DND-41 (cell line): ENCODE measurements around the gene SDSL.

Source experiments
- ATAC-seq: fragments of 200-7000 bp; cut with Tn5 transposase; 3 replicates; pipeline ENCODE4 v1.9.1; 2021; ENCODE audit warnings: low read depth; ENCODE audit not compliant: insufficient read depth
- DNase-seq: peaks from one replicate; pipeline ENCODE4 v3.0.0-alpha.2; 2020
- H2AFZ ChIP-seq: 2 replicates; pipeline ENCODE4 v1.6.0; 2012; ENCODE audit warnings: low read depth, low read length
- H3K27ac ChIP-seq: 2 replicates; pipeline ENCODE4 v1.5.1; 2012; ENCODE audit warnings: low read length, inconsistent platforms
- H3K27me3 ChIP-seq: fragments of 200-600 bp; sonication (generic); 2 replicates; pipeline ENCODE4 v1.6.0; 2012; ENCODE audit warnings: low read length, mild to moderate bottlenecking, inconsistent platforms; ENCODE audit not compliant: insufficient read depth, poor library complexity
- H3K36me3 ChIP-seq: 2 replicates; pipeline ENCODE4 v1.5.1; 2012; ENCODE audit warnings: low read length, inconsistent platforms; ENCODE audit not compliant: insufficient read depth
- H3K4me1 ChIP-seq: 2 replicates; pipeline ENCODE4 v1.5.1; 2012; ENCODE audit warnings: mild to moderate bottlenecking, low read length; ENCODE audit not compliant: insufficient read depth
- H3K4me2 ChIP-seq: 2 replicates; pipeline ENCODE4 v1.6.0; 2012; ENCODE audit warnings: mild to moderate bottlenecking, moderate library complexity, low read length, inconsistent platforms; ENCODE audit not compliant: insufficient read depth
- H3K4me3 ChIP-seq, 2 experiments: fragments of 200-600 bp in 1 of 2; shearing (Covaris generic) in 1 of 2; 2 replicates each; pipeline ENCODE4 v1.5.1; 2012 to 2016; ENCODE audit warnings: inconsistent platforms in 2 of 2, low read length in 2 of 2, mild to moderate bottlenecking in 2 of 2, low read depth in 1 of 2, moderate library complexity in 1 of 2
- H3K79me2 ChIP-seq: 2 replicates; pipeline ENCODE4 v1.6.0; 2012; ENCODE audit warnings: low read length, inconsistent platforms; ENCODE audit not compliant: insufficient read depth
- H3K9ac ChIP-seq: 2 replicates; pipeline ENCODE4 v1.6.0; 2012; ENCODE audit warnings: low read depth, mild to moderate bottlenecking, inconsistent platforms, low read length, moderate library complexity
- H3K9me3 ChIP-seq: 2 replicates; pipeline ENCODE4 v1.5.1; 2012; ENCODE audit warnings: low read length, moderate library complexity, mild to moderate bottlenecking, inconsistent platforms; ENCODE audit not compliant: insufficient read depth, severe bottlenecking
- H4K20me1 ChIP-seq: 2 replicates; pipeline ENCODE4 v1.6.0; 2012; ENCODE audit warnings: low read length; ENCODE audit not compliant: insufficient read depth
- EZH2 ChIP-seq: IDR thresholded peaks from 3 replicates; pipeline ENCODE4 v1.6.1; 2012; ENCODE audit warnings: borderline replicate concordance, low read depth, mild to moderate bottlenecking, moderate library complexity, low read length, inconsistent platforms; ENCODE audit not compliant: severe bottlenecking
- TF ChIP-seq, protein P1 (sequence below): IDR thresholded peaks from 2 replicates; pipeline ENCODE4 v1.5.1; 2012; ENCODE audit warnings: borderline replicate concordance, low read length, moderate library complexity, mild to moderate bottlenecking; ENCODE audit not compliant: poor library complexity, severe bottlenecking; ENCODE audit errors: extremely low read depth

The SDSL gene

DNA sequence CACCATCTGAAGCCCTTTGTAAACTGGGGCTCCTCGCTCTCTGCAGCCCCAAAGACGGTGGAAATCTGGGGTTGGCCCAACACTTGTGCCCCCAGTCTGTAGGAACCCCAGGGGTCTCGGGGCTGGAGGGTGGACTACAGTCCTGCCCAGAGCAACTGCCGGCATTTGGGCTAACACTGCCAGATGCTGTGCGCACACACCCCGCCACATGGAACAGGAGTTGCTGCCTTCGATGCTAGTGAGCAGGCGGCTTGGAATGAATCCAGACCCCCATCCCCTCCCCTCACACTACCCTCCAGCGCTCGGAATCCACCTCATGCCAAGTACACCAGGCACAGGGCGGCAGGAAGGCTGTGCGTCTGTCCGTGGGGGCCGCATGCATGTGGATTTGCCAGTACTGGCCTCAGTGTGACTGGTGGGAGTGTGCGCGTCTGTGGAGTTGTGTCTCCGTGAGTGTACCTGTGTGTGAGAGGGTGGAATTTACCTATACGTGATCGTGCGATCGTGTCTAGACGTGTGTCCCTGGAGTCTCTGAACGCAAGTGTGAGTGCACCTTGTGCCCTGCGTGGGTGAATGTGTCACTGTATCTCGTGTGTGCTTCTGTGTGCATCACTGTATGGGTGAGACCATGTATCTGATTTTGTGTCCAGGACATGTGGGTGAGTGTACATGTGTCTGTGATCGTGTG is 44.4 kb downstream of the SDSL start:
- no peaks in the 10 kb centered on the region for H3K36me3 ChIP-seq
- H3K9me3 ChIP-seq, result no peaks in the 10 kb centered on the region
- no peak overlapping the region for H3K4me3 ChIP-seq
- H2AFZ ChIP-seq, result no peak overlapping the region
- H3K4me2 ChIP-seq, result no peak overlapping the region
- no peak for ATAC-seq
- no peaks in the 10 kb centered on the region for H3K27me3 ChIP-seq
- H3K9ac ChIP-seq, result no peak overlapping the region
- H3K79me2 ChIP-seq, result no peaks in the 10 kb centered on the region
- no peak for DNase-seq
- TF ChIP-seq, protein P1, sequence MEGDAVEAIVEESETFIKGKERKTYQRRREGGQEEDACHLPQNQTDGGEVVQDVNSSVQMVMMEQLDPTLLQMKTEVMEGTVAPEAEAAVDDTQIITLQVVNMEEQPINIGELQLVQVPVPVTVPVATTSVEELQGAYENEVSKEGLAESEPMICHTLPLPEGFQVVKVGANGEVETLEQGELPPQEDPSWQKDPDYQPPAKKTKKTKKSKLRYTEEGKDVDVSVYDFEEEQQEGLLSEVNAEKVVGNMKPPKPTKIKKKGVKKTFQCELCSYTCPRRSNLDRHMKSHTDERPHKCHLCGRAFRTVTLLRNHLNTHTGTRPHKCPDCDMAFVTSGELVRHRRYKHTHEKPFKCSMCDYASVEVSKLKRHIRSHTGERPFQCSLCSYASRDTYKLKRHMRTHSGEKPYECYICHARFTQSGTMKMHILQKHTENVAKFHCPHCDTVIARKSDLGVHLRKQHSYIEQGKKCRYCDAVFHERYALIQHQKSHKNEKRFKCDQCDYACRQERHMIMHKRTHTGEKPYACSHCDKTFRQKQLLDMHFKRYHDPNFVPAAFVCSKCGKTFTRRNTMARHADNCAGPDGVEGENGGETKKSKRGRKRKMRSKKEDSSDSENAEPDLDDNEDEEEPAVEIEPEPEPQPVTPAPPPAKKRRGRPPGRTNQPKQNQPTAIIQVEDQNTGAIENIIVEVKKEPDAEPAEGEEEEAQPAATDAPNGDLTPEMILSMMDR, result no peak
- no peak for TF ChIP-seq EZH2
- H4K20me1 ChIP-seq, result no peaks in the 10 kb centered on the region
- H3K27ac ChIP-seq, result no peak overlapping the region
- H3K4me1 ChIP-seq, result no peaks in the 10 kb centered on the region

DNA sequence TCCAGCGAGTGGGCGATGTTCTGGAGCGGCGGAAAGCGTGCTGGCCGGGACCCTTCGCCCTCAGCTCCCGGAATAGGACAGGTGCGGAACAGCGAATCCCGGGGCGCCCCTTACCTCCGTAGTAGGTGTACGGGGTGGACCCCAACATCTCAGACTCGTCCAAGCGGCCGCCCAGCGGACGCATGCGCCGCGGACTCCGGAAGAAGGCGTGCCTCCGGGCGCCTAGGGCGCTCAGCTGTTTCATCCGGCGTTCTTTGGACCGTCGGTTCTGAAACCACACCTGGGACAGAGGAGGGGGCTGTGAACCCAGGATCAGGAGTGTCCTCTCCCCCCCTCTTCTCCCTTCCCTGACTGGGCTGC is 44.9 kb downstream of the SDSL start:
- ATAC-seq (no peak), DNase-seq (no peak)
- Histone ChIP-seq H3K36me3 (no peaks in the 10 kb centered on the region), H3K4me2 (no peak overlapping the region), H4K20me1 (no peaks in the 10 kb centered on the region), H3K4me3 (no peak overlapping the region), H3K4me1 (no peaks in the 10 kb centered on the region), H3K9ac (no peak overlapping the region), H3K27me3 (no peaks in the 10 kb centered on the region), H3K27ac (no peak overlapping the region), H3K9me3 (no peaks in the 10 kb centered on the region), H2AFZ (no peak overlapping the region), H3K79me2 (no peaks in the 10 kb centered on the region)
- TF ChIP-seq, protein P1, result no peak
- no peak for TF ChIP-seq EZH2

DNA sequence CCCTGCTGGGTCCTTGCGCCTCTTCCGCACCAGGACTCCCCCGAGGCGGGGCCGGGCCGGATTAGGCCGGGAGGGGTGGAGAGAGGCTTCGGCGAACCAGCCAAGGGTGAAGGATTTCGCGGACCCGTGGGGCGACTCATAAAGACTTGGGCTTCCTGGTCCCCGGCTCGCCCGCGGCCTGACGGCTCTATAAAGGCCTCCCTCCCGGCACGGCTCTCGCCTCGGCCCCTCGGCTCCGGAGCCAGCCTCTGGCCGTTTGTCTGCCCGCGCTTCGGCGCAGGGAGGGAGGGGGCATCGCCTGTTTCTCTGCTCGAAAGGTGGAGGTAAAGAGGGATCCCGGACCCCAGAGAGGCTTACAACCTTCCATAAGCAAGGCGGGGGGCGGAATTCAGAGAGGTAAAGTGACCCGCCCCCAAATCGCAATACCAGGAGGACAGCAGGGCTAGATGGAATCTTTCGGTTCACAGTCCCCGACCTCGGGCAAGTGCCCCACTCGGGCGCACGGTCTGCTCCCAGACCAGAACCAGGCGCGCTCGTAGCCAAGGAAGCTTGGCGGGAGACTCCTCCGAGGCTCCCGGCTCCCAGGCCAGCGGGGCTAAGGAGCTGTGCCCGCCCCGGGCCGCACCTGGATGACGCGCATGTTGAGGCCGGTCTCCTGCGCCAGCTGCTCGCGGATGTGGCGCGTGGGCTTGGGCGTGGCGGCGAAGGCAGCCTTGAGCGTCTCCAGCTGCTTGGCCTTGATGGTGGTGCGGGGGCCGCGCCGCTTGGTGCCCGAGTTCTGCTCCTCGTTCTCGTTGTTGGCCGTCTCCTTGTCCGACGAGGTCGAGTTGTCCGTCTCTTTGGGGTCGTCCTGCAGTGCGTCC is 45.6 kb downstream of the SDSL start:
- no peaks in the 10 kb centered on the region for H3K27me3 ChIP-seq
- no peaks in the 10 kb centered on the region for H4K20me1 ChIP-seq
- H2AFZ ChIP-seq, result no peak overlapping the region
- H3K36me3 ChIP-seq, result no peaks in the 10 kb centered on the region
- no peaks in the 10 kb centered on the region for H3K9me3 ChIP-seq
- no peak overlapping the region for H3K27ac ChIP-seq
- H3K9ac ChIP-seq, result no peak overlapping the region
- H3K4me2 ChIP-seq, result no peak overlapping the region
- ATAC-seq (no peak), DNase-seq (no peak)
- no peaks in the 10 kb centered on the region for H3K4me1 ChIP-seq
- no peaks in the 10 kb centered on the region for H3K79me2 ChIP-seq
- no peak overlapping the region for H3K4me3 ChIP-seq
- TF ChIP-seq, protein P1, result no peak
- no peak for TF ChIP-seq EZH2
